NCI-H128 (cell line): ENCODE measurements around the gene PPP1R27.
"Not testable (repeated sequence)": the region's sequence is repeated elsewhere in the genome, so short reads cannot be mapped to it uniquely, and the experiment has no call there.

Experiments
- DNase-seq: peaks from one replicate; lab custom pipeline; 2025; ENCODE audit not compliant: unreplicated experiment; lab: John Stamatoyannopoulos, UW

The PPP1R27 gene

DNA sequence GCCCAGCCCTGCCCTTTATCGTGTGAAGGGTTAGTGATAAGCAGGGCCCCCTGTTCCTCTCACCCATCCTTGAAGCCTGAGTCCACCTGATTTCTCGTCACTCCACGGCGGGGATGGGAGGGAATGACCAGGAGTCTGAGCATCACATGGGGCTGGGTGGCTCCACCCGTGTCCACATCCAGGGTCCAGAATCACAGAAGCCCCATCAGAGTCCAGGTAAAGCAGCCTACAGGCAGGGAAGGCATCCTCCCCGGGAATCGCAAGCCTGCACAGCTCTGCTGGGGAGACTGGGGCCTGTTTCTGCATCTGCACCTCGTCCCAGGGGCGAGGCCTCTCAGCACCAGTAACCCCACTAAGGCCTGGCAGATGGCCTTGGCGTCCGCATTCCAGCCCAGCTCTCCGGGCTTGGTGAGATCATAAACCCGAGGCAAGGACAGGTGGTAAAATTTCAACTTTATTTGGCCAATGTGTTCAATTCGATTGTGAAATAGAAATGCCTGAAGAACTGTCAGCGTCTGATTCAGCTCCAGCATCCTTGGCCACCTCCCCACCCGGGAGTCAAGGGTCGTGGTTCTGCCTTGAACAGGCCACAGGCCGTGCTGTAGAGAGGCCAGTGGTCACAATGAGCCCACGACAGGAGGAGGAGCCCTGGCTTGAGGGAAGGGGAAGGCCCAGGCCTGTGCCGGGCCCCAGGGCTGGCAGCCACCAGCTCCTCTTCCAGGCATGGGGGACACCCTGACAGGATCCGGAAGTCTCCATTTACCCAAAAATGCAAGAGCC lies 8.1 kb upstream of the PPP1R27 start:
- DNase-seq = no peak

- no peak for DNase-seq
Measured at GRCh38 chr17:81842378-81842724, 7.5 kb upstream of the PPP1R27 start.

GRCh38 chr17:81841866-81842265 lies 7.0 kb upstream of the PPP1R27 start:
- DNase-seq = no peak

DNA sequence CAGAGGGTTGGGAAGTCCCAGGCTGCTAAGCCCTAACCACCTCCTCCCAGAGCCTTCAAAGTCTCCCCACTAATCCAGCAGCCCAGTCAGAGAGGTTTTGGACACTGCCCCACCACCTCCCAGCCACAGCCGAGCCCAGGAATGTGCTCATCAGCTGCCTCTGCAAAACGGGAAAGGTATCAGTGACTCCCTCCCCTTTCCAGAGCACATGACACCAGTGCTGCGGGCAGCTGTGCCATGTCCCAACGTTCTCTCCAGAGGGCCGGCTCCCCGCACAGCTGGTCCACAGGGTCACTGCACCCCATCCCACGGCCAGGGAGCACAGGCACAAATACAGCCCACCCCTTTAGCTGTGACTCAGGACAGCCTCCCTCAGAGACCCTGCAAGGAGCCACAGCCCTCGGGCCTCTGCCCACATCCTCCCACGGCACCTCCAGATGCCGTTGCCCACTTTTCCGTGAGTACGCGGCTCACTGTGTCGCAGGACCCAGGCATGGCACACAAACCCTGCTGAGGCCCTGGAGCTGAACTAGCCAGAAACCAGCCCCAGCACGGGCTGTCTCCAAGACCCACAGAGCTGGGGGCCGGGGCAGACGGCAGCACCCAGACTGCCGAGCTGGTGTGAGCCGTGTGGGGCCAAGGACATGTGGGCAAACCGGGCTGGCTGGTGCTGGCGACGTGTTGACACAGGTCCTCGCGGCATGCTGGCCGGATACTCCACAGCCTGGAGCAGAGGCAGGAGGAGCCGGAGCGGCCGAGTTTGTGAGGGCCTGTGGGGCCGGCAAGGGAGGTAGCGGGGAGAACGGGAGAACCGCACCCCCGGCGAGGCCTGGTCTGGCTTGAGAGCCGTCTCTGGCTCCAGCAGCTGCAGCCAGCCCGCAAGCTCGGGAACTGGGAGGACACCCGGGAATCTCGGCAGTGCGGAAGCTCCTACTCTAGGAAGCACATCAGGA lies 6.3 kb upstream of the PPP1R27 start:
- no peak for DNase-seq

DNA sequence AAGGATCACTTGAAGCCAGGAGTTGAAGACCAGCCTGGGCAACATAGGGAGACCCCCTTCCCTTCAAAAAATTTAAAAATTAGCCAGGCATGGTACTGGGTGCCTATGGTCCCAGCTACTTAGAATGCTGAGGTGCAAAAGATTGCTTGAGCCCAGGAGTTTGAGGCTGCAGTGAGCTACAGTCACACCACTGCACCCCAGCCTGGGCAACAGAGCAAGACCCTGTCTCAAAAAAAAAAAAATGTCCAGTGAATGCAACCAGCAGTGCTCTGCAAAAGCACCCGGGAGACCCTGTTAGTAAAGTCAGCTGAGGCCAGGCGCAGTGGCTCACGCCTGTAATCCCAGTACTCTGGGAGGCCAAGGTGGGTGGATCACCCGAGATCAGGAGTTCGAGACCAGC lies 5.2 kb upstream of the PPP1R27 start:
- DNase-seq = not testable (repeated sequence)

DNA sequence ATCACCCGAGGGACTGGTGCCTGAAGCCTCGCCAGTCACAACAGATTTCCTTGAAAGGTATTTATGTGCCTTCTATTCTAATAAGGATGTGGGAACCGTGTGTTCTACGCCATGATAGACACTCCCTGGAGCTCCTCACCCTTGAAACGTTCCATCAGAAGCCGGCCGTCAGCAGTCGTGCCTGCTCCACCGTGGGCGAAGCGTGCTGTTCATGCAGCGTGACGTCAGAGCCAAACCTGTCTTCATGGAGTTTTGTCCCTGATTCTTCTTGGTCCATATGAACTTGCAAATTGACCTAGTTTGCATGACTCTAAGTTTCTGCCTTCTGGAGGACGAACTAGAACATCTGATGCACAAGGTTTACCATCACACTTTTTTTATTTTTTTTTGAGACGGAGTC lies 4.5 kb upstream of the PPP1R27 start:
- DNase-seq = no peak

- DNase-seq = no peak
Measured at GRCh38 chr17:81838753-81839255, 4.0 kb upstream of the PPP1R27 start.

- DNase-seq = no peak
Measured at GRCh38 chr17:81837641-81838040, 2.8 kb upstream of the PPP1R27 start.

GRCh38 chr17:81833921-81834830 lies 674 bp downstream of the PPP1R27 start:
- no peak for DNase-seq

- DNase-seq = peak; percentile 76
Measured at GRCh38 chr17:81833160-81833920, 1.5 kb downstream of the PPP1R27 start, which contains the start of gene MCRIP1. TSS of gene MCRIP1 (minus strand) at chr17:81833291. CDS start at chr17:81824506, 8,785 bp downstream.

- DNase-seq = no peak
Measured at GRCh38 chr17:81832608-81833159, 2.2 kb downstream of the PPP1R27 start.

- no peak for DNase-seq
Measured at GRCh38 chr17:81831957-81832607, 2.8 kb downstream of the PPP1R27 start.

GRCh38 chr17:81831563-81831956 lies 3.3 kb downstream of the PPP1R27 start:
- DNase-seq = no peak

DNA sequence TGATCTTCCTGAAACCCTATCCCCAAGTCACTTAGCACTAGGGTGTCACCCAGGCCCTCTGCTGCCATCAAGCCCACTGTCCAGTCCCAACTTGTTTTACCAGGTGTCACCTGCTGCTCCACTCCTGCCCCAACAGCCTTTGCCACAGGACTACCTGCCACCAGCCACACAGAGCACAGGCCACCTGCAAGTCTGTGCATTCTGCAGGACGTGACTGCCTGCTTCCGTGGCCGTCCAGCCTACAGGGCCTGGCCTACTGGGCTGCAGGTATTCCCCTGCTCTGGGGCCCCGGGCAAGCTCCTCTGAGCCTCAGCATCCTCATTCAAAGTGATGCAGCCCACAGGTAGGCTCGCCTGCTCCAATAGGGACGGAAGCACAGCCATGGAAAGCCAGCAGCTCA lies 5.0 kb downstream of the PPP1R27 start:
- no peak for DNase-seq

GRCh38 chr17:81828656-81829055 lies 6.2 kb downstream of the PPP1R27 start:
- no peak for DNase-seq

DNA sequence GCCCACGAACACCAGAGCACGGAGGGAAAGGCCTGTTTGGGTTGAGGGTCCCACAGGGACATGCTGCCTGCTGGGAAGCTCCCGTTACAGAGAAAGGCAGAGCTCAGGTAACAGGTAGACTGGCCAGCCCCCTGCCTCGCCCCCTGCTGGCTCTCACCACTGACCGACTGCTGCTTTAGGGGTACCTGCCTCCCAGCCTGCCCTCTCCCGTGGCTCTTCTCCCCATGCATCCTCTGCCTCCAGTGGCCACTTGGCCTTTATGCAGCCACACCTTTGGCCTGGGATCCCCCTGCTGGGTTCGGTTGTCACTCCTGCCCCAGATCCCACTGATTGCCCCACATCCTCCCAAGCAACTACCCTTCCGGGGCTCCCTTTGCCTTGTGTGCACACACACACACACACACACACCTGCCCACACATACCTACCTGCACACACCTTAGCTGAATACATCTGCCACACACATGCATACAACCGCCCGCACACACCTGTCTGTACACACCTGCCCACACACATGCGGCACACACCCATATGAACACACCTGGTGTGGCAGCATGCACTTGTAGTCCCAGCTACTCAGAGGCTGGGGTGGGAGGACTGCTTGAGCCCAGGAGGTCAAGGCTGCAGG lies 8.9 kb downstream of the PPP1R27 start:
- no peak for DNase-seq

- DNase-seq = no peak
Measured at GRCh38 chr17:81824595-81824994, 10.3 kb downstream of the PPP1R27 start.

DNA sequence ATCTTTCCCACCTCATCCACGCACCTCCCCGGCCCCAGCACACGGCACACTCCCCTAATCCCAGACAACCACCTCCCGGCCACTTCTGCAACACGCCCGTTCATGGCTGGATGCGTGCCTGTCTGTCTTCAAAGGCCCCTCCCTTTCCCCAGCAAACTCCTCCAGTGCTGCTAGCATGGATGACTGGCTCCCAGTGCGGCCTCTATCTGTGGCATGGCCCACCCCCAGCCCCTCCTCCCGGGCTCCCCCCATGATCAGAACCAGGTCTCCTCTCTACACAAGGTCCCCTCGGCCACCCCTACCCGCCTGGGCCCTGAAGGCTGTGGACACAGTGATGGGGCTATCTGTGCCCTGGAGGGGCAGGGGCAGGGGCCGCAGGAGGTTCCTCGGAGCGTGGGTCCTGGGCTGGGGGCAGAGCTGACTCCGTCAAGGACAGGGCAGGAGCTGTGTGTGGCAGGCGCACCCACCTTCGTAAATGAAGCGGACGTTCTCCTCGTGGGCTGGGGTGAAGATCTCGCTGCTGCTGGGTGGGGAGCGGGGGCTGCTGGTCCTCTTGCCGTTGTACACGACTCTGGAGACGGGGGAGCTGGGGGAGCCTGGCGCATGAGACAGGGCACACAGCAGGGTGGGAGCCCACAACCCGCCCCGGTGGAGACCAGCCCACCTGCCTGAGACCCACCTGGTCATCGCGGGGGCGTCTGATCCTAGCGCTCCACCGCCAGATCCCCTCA lies 10.9 kb downstream of the PPP1R27 start:
- DNase-seq = no peak
